NK-92 (cell line): ENCODE results near the gene DSE.

ENCODE experiments used
- DNase-seq: peaks from one replicate; lab custom pipeline; 2025; ENCODE audit not compliant: unreplicated experiment; lab: John Stamatoyannopoulos, UW

Gene DSE

GRCh38 chr6:116409756-116410155 is 39.0 kb downstream of the DSE start:
- DNase-seq = no peak

- DNase-seq = no peak
These were observed 40.5 kb downstream of the DSE start for GRCh38 chr6:116411284-116411623.

GRCh38 chr6:116412270-116412669 is 41.5 kb downstream of the DSE start:
- DNase-seq = no peak

GRCh38 chr6:116413357-116413756 is 42.6 kb downstream of the DSE start:
- DNase-seq = no peak

- no peak for DNase-seq
These were observed 46.9 kb downstream of the DSE start for GRCh38 chr6:116417661-116418060.

GRCh38 chr6:116419069-116419786 is 48.5 kb downstream of the DSE start:
- DNase-seq = no peak

GRCh38 chr6:116420341-116420740 is 49.6 kb downstream of the DSE start:
- no peak for DNase-seq

- DNase-seq = no peak
These were observed 51.5 kb downstream of the DSE start for GRCh38 chr6:116422238-116422637.

- no peak for DNase-seq
These were observed 53.3 kb downstream of the DSE start for GRCh38 chr6:116424001-116424400.

- no peak for DNase-seq
These were observed 55.8 kb downstream of the DSE start for GRCh38 chr6:116426551-116426950.

GRCh38 chr6:116429111-116429510 is 58.4 kb downstream of the DSE start:
- DNase-seq = no peak

GRCh38 chr6:116430860-116431259 is 60.1 kb downstream of the DSE start:
- DNase-seq = no peak

- DNase-seq = no peak
These were observed 61.3 kb downstream of the DSE start for GRCh38 chr6:116431964-116432595.

- no peak for DNase-seq
These were observed 62.5 kb downstream of the DSE start for GRCh38 chr6:116433206-116433712.

- DNase-seq = no peak
These were observed 63.4 kb downstream of the DSE start for GRCh38 chr6:116434056-116434725.

GRCh38 chr6:116436586-116436985 is 65.8 kb downstream of the DSE start:
- no peak for DNase-seq

GRCh38 chr6:116437656-116438055 is 66.9 kb downstream of the DSE start:
- no peak for DNase-seq

- no peak for DNase-seq
These were observed 68.1 kb downstream of the DSE start for GRCh38 chr6:116438590-116439448.

- no peak for DNase-seq
These were observed 68.8 kb downstream of the DSE start for GRCh38 chr6:116439522-116440051.

GRCh38 chr6:116443105-116443504 is 72.4 kb downstream of the DSE start:
- no peak for DNase-seq

- no peak for DNase-seq
These were observed 73.3 kb downstream of the DSE start for GRCh38 chr6:116444092-116444491.
